ENCODE results near the gene PDGFRB.

The PDGFRB gene

DNA sequence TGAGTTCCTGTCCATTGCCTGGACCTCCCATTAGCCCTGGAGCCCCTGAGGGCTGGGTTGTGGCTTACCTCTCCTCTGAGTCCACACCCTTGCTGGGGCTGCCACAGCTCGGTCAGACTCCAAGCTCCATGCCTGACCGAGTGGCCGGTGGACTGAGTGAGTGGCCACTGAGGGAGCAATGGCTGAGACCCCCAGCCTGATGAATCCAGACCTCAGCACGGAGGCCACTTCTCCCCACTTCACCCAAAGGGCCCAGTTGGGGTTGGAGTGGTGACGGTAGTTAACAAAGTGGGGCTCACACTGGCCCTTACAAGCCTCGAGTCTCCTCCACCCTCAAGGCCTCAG lies 28.8 kb downstream of the PDGFRB start:
- no peak for FAIRE-seq

DNA sequence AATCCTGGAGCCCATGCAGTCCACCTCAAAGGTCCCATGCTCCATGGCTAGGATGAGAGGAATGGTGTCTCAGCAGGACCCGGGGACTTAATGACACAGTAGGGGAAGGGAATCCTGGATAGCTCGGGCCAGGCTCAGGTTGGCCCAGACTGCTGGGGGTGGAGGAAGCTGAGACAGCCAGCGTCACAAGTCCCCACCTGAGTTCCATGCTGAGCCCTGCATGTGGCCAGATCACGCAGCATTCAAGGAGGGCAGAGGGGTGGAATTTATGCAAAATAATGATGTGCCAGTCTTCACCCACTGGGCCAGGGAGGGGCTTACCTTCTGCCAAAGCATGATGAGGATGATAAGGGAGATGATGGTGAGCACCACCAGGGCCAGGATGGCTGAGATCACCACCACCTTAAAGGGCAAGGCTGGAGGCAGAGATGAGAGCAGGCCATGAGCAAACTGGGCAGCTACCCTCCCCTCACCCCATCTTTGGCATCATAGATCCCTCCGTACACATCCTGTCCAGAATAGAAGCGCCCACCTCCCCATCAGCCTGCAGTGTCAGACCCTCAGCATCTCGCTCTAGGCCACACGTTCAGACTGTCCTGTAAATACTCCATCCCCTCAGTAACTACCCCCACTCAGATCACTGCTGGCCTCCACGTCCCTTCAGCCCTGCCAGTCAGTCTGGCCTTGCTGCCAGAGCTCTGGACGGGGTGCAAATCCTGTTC lies 29.3 kb downstream of the PDGFRB start:
- FAIRE-seq, result no peak

DNA sequence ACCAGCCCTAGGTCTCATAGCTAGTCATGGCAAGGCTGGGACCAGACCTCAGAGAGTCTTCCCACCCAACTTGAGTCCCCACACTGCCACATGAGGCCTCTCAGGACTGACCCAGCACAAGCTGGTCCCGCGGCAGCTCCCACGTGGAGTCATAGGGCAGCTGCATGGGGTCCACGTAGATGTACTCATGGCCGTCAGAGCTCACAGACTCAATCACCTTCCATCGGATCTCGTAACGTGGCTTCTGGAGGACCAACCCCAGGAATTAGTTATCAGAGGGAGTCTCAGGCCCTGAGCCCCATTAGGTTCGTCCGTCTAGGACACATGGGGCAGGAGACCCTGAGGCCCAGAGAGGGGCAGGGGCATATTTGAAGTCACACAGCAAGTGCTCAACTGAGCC lies 30.3 kb downstream of the PDGFRB start:
- FAIRE-seq, result no peak

DNA sequence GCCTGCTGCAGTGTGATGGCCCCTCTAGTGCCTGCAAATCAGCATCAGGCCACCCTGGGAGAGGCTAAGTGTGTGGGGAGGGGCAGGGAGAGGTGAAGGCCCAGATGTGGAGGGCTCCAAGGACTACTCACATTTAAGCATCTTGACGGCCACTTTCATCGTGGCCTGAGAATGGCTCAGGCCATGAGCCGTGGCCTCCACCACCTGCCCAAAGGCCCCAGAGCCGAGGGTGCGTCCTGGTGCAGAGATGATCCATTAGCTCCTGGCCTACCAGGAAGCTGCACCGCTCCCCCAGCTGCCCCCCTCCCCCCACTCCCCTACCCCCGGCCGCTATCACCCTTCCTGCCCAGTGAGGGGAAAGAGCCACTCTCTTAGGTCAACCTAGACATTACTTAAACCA lies 31.0 kb downstream of the PDGFRB start:
- FAIRE-seq, result no peak

DNA sequence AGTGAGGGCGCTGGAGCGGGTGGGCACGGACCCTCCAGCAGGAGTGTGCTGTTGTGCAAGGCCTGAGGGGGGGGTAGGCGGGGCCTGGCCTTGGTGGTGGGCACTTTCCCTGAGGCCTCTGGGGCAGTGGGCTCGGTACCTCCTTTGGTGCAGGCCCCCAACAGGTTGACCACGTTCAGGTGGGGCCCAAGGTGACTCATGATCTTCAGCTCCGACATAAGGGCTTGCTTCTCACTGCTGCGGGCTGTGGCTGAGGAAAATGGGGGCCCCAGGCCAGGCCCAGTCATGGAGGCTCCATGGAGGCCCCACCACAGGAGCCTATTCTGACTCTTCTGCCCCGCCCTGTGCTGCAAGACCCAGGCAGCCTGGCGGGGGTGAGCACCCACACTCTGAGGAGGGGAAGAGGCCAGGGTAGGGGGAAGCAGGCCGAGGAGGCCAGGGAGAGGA lies 31.5 kb downstream of the PDGFRB start:
- FAIRE-seq, result no peak

DNA sequence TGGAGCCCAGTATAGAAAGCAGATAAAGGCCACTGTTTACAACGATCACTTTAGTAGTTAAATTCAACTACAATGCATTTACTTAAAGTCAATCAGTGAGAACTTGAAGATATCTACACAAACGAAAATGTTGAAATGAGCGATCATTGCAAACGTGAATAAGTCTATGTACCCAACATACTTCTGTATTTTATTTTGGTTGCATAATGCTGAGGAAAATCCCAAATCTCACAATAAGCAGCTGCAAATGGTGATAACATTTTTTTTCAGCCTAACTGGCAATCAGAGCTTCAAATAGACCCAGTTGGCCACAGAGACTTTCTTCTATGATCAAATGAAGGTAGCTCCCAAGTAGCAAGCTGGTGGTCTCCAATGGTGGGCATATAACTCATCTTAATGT lies 32.1 kb downstream of the PDGFRB start:
- no peak for FAIRE-seq

DNA sequence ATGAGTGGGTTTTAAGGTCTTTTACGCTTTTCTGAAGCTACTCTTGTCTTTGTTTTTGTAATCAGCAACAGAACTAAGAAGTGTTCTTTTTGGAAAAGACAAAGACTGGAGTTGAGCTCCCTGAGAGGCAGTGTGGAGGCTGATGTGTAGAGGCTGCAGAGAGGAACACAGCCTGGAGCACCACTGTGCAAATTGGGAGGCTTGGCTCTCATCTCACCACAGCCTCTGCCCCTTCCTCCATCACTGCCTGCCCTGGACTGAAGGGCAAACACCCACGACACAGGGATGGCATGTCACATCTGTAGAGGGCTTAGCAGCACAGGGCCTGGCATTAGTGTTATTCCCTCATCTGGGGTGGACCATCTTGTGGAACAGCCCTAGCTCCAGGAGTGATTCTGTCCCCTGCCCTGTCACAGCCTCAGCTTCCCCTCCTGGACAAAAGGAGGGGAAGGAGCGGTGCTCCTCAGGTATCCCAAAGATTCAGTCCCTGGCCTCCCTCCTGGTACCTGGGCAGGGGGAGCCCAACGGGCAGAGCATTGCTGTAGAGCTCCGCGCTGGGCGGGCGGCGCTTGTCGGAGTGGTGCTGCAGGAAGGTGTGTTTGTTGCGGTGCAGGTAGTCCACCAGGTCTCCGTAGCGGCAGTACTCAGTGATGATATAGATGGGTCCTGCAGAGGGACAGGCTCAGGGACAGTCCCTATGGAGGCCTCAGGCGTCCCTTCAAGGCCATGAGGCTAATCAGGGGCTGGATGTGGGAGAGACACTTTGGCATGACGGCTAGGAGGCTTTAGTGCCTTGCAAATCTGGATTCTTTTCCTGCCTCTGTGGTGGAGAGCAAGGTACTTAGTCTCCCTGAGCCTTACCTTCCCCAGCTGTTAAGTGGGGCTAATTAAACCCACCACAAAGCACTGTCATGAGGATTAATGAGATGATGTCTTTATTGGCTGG lies 32.8 kb downstream of the PDGFRB start:
- FAIRE-seq, result no peak

DNA sequence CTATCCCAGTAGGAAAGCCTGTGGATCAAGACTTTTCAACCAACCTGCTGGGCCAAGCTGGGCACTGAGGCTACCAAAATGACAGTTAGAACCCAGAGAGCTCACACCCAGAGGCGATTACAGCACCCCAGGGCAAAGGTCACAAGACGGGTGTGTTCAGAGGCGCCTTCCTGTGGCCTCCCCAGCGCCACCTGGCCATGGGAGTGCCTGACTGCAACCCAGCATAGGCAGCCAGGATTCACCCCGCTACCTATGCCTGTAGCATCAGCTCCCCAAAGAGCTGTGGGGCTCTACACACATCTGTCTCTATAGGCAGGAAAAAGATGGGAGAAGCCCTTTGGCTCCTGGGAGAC lies 33.5 kb downstream of the PDGFRB start:
- no peak for FAIRE-seq

DNA sequence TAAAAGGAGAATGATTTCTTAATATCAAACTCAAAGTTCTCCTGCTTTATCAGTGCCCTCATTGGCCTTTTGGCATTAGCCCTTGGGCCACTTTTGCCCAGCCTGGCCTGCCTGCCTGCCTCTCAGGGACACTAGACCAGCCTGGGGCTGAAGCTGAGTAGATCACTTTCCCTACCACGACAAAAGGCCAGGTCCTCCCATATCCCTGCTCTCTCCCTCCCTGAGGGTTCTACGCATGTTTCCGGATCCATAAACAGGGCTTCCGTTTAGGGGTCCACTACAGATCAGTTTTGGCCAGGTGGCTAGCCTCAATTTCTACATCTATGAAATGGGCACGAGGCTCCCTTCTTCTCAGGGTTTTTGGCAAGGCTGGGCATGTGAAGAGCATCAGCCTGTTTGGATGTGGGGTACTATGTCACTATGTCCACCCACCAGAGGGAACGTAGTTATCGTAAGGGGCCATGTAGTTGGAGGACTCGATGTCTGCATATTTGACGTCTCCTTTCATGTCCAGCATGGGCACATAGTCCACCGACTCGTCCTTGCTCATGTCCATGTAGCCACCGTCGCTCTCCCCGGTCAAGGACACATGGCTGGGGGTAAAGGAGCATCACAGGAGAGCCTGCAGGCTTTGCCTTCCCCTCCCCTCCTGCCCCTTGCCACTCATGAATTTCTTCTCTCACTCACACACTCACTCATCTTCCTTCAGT lies 34.0 kb downstream of the PDGFRB start:
- no peak for FAIRE-seq

DNA sequence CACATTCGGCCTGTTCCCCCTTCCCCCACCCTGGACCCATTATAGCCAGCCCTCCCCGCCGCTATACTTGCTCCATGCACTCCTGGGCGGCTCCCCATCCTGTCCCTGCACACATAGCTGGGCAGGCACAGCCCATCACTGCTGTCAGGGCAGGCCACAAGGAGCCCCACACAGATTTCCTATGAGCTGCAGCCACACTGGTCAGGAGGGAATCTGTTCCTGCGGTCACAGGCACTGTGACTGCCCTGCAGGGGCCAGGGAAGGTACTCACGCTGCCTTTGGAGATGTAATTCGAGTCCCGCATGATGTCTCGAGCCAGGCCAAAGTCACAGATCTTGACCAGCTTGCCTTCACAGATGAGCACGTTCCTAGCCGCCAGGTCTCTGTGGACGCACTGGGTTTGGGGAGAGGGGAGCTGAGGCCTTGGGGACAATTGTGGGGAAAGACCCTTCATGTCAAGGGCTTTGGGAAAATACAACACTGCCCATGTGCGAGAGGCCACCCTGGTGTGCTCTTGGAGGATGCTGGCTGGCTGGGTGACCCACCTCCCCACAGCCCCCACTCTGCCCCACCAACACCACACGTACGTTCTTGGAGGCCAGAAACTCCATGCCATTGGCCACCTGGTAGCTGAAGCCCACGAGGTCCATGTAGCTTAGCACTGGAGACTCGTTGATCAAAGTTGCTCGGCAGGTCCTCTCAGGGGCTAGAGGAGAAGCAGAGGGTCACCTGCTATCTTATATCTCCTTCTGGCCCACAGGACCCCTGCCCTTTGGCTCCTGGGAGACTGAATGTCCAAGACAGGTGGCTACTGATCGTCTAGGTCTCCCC lies 34.8 kb downstream of the PDGFRB start:
- no peak for FAIRE-seq

DNA sequence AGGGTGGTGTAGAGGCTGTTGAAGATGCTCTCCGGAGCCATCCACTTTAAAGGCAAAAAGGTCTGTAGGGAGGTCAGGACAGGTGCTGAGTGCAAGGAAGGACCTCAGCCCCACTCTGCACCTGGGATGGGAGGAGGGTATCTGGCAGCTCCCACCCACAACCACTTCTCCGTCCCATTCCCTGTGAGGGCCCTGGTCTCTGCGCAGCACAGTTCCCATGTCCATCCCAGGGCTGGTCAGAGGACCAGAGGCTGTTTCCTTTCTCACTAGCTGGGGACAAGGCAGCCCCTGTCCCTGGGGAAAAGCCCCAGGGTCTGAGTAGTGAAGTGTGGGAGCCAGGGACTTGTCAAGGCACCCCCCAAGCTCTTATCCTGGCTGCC lies 35.6 kb downstream of the PDGFRB start:
- FAIRE-seq, result no peak

DNA sequence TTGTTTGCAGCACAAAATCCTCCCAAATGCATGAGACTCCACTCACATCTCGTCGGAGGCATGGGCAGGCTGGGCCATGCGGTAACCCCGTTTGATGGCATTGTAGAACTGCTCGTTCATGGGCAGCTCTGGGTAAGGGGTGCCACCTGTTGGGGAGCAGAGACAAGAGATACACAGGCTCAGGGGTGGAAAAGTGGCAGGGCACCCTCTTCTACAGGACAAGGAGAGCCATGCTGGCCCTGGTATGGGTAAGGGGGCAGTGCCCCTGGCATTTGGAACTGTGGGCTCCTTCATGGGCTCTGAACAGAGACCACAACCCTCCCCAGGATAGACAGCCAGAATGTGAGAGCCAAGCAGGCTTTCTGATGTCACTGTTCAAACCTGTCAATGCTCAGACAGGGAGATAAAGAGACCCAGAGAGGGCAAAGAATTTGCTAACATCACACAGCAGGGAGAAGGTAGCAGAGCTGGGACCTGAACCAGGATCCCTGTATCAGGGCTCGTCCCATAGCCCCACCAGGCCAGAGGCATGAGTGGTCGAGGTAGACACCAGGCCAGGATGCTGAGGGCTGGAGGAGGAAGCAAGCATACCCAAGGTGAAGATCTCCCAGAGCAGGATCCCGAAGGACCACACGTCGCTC lies 36.1 kb downstream of the PDGFRB start:
- no peak for FAIRE-seq

DNA sequence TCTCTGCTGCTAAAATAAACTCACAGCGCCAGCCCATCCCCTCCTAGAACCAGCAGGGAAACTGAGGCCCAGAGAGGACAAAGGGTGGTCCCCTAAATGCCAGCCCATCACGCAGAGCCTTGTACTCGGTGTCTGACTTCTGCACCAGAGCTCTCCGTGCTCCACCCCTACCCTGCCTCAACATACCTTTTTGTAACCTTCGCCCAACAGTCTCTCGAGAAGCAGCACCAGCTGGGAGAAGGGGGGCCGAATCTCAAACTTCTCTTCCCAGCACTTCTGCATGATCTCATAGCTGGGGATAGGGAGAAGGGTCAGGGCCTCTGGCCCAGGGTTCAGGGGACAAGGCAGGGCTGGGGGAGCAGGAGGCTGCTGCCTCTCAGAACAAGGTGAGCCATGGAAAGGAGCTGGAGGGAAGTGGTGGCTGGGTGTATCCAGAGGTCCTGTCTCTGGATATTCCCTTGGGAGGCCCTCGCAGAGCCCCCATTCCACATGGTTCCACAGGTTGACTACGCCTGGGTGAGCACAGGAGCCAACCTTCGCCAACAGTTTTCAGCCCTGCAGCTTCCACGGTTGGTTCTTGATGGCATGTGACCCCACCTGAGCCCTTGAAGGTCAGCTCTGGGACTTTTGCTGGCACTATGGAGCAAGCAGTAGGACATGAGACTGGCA lies 37.0 kb downstream of the PDGFRB start:
- no peak for FAIRE-seq

DNA sequence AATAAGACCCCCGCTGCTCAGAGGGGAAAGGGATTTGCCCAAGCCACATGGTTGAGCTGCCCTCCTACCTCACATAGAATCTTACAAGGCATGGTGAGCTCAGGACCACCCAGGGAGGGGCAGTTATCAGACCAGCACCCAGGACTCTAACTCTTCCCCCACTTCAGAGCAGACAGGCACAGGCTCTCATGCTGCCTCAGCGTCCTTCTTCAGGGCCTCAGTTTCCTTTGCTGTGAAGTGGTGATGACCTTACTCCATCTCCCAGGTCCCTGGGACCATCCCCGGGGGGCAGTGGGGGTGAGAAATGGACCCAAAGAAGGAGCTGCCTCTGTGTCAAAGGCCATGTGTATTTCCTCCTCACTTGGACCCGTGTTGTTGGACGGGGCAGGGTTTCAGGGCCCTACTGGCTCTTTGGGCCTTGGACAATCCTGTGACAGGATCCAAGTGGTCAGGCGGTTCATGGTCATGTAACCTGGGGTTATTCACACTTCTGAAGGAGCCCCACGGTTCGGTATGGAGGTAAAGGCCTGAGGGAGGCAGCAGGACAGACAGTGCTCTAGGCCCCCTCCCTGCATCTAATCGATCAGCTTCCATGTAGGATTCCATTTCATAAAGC lies 37.6 kb downstream of the PDGFRB start:
- FAIRE-seq, result no peak

DNA sequence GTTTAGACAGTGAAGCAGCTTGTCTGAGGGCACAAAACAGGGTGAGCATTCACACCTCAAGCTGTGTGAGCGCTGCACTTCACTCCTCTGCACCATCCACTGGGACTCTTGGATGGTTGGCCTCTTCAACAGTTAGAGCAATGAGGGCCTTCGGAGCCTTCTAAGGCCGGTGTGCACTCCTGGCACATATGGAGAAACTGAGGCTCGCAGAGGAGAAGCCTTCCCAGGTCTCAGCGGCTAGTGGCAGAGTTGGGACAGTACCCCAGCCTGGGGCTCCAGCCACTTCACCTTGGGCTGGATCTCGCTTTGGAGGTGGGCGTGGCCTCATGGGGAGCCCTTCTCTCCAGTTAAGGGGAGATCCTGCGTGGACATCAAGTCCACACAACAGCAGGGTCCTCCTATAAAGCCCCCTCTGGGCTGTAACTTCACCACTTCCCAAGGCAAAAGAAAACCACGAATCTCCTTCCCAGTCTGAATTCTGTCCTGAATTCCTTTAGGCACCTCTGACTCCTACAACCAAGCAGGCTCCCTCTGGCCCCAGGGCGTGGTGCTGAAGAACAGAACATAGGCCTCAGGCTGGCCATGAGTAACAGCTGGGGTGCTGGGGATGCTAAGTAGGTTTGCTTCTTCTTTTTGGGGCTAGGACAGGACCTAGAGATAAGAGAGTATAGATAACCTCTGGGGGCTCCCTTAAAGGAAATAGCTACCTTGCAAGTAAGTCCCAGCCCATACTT lies 38.8 kb downstream of the PDGFRB start:
- FAIRE-seq, result no peak

DNA sequence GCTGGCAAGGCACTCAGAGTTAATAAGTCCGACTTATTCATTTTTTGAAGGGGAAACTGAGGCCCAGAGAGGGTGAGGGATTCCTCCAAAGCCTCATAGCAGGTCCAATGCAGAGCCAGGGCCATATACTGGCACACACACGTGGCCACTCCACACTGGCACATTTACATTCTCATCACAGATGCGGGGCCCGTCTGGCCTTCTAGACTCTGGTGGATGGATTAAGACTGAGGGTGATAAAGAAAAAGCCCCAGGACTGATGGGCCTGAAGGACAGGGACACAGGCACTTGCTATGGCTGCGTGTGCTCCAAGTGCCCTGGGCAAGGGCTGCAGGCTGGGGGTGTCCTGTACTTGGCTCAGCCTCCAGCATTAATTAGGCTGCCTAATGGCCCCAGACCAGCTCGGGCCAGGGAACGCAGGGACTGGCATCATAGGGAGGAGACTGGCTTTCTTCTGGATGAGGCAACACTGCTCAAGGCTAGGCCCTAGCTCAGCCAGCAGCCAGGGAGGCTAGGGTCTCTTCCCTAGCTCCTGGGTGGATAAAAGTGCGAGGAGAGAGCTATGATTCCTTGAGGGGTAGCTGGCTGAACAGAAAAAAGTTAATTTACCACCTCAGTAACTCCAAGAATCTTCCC lies 40.8 kb downstream of the PDGFRB start:
- no peak for FAIRE-seq

DNA sequence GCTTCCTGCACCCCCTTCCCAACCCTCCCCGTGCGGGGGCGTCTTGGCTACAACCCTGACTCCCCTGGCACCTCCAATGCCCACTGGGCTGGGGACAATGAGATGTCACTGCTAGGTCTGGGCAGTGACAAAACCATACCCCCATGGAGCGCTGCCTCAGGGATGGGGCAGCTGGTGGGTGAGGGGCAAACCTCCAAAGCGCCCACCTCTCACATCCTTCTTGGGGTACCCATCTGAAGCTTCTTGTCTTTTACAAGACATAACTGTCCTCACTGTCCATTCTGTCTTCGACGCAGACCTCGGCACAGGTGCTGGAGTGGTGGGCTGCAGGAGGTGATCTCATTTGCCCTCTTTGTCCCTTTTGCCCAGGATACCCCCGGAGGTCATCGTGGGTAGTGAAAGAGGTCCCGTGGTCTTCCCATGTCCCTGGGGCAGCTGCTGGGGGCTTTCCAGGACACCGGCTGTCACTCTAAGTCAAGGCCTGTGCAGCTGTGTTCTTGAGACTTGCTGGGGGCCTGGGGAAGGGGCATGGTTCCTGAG lies 41.5 kb downstream of the PDGFRB start:
- no peak for FAIRE-seq

DNA sequence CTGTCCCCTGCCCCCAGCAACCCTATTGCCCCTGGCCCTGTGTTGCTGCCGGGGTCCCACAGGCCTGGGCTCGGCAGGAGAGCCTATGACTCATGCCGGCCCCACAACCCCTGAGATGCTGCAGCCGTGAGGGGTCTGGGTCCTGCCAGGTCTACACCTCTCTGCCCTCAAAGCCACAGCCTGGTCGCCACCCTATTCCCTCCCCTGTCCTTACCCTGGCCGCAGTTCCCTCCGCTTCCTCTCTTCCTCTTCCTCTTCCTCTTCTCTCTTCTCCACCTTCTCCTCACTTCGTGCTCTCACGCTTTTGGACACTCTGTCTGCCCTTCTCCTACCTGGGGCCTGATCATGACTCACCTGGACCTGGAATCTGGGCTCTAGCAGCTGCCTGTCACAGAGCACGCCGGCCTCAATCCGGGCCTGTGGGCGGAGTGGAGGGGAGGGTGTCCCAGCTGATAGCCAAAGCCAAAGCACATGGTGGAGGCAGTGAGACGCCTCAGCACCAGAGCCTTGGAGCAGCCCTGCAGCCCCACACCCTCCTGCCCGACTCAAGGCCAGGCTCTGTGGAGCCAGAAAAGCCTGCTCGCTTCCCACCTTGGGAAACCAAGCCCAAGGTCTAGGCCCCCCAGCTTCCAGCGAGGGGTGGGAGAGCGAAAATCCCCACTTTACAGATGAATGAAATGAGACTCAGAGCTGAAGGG lies 42.4 kb downstream of the PDGFRB start:
- no peak for FAIRE-seq
